GM23338 (cell line): Measurements from ENCODE around the gene GPR39. TPM values are rescaled to one million over a fixed set of nuclear protein-coding genes. Genes with fewer than 3 reads are reported as not detected.

ENCODE experiments used
- ATAC-seq: fragments of 200-7000 bp; cut with Tn5 transposase; 3 replicates; pipeline ENCODE4 v1.9.1; 2020
- DNase-seq: peaks from one replicate; pipeline ENCODE4 v3.0.0-alpha.2; 2015; ENCODE audit warnings: low spot score
- H2AFZ ChIP-seq: fragments of 200-600 bp; sonication (generic); 2 replicates; pipeline ENCODE4 v1.8.0; 2016; ENCODE audit warnings: antibody characterized with exemption, mild to moderate bottlenecking, moderate library complexity
- H3F3A ChIP-seq: fragments of 200-600 bp; sonication (generic); replicated peaks from 2 replicates; pipeline ENCODE4 v1.8.0; 2017; ENCODE audit warnings: antibody characterized with exemption, mixed run types, low read depth
- H3K27ac ChIP-seq: fragments of 200-600 bp; sonication (generic); 2 replicates; pipeline ENCODE4 v1.6.1; 2016; ENCODE audit warnings: low read depth
- H3K27me3 ChIP-seq: fragments of 200-600 bp; sonication (generic); 2 replicates; pipeline ENCODE4 v1.8.0; 2016; ENCODE audit warnings: mild to moderate bottlenecking, mixed run types, moderate library complexity; ENCODE audit not compliant: insufficient read depth
- H3K36me3 ChIP-seq: fragments of 200-600 bp; sonication (generic); 2 replicates; pipeline ENCODE4 v1.8.0; 2016; ENCODE audit warnings: mild to moderate bottlenecking; ENCODE audit not compliant: insufficient read depth
- H3K4me1 ChIP-seq: fragments of 200-600 bp; sonication (generic); 2 replicates; pipeline ENCODE4 v1.8.0; 2016; ENCODE audit warnings: mild to moderate bottlenecking, moderate library complexity; ENCODE audit not compliant: insufficient read depth
- H3K4me2 ChIP-seq: fragments of 200-600 bp; sonication (generic); 2 replicates; pipeline ENCODE4 v1.7.1; 2017; ENCODE audit warnings: mixed run types
- H3K4me3 ChIP-seq: fragments of 200-600 bp; sonication (generic); 2 replicates; pipeline ENCODE4 v1.6.1; 2016; ENCODE audit warnings: mixed run types
- H3K79me2 ChIP-seq: fragments of 200-600 bp; sonication (generic); replicated peaks from 2 replicates; pipeline ENCODE4 v1.8.0; 2017; ENCODE audit warnings: mild to moderate bottlenecking; ENCODE audit not compliant: insufficient read depth
- H3K9me2 ChIP-seq: fragments of 200-600 bp; sonication (generic); 2 replicates; pipeline ENCODE4 v1.8.0; 2017; ENCODE audit not compliant: insufficient read depth
- H4K20me1 ChIP-seq: fragments of 200-600 bp; sonication (generic); replicated peaks from 2 replicates; pipeline ENCODE4 v1.8.0; 2017; ENCODE audit warnings: mild to moderate bottlenecking; ENCODE audit not compliant: insufficient read depth
- H3K27ac Mint-ChIP-seq: 2 replicates; pipeline ENCODE4 v1.8.0; 2020; ENCODE audit warnings: inconsistent platforms, mild to moderate bottlenecking, moderate library complexity, mixed read lengths
- H3K27me3 Mint-ChIP-seq: 3 replicates; pipeline ENCODE4 v1.8.0; 2022; ENCODE audit warnings: low read depth, mild to moderate bottlenecking, moderate library complexity, mixed read lengths, inconsistent platforms; ENCODE audit not compliant: insufficient read depth, poor library complexity
- H3K36me3 Mint-ChIP-seq: 3 replicates; pipeline ENCODE4 v1.8.0; 2021; ENCODE audit warnings: low read depth, mild to moderate bottlenecking, inconsistent platforms, moderate library complexity, mixed read lengths
- H3K4me1 Mint-ChIP-seq: 3 replicates; pipeline ENCODE4 v1.8.0; 2020; ENCODE audit warnings: mild to moderate bottlenecking, inconsistent platforms, mixed read lengths
- H3K4me3 Mint-ChIP-seq: 3 replicates; pipeline ENCODE4 v1.8.0; 2021; ENCODE audit warnings: moderate library complexity, mild to moderate bottlenecking, inconsistent platforms, mixed read lengths
- H3K9me3 Mint-ChIP-seq: 3 replicates; pipeline ENCODE4 v1.8.0; 2020; ENCODE audit warnings: moderate library complexity, mild to moderate bottlenecking, inconsistent platforms, mixed read lengths
- CREB1 ChIP-seq: fragments of 250-450 bp; sonication (Bioruptor Pico); IDR thresholded peaks from 2 replicates; pipeline ENCODE4 v1.5.0; 2020; ENCODE audit warnings: low read depth, mild to moderate bottlenecking, moderate library complexity
- CTCF ChIP-seq, 2 experiments: fragments of 200-600 bp in 1 of 2; sonication (generic) in 1 of 2; conservative IDR thresholded peaks; 2 replicates each; pipeline versions ENCODE4 v1.5.1 to v1.6.1; 2016 to 2017; ENCODE audit warnings: antibody characterized with exemption in 2 of 2, low read depth in 2 of 2, mild to moderate bottlenecking in 2 of 2, moderate library complexity in 1 of 2
- ETS1 ChIP-seq: IDR thresholded peaks from 2 replicates; pipeline ENCODE4 v1.6.1; 2016; ENCODE audit warnings: antibody characterized with exemption
- EZH2 ChIP-seq: fragments of 200-600 bp; sonication (generic); IDR thresholded peaks from one replicate; pipeline ENCODE4 v1.8.0; 2017; ENCODE audit warnings: antibody characterized with exemption, mild to moderate bottlenecking, low read depth; ENCODE audit not compliant: unreplicated experiment
- EZH2phosphoT487 ChIP-seq: fragments of 200-600 bp; sonication (generic); IDR thresholded peaks from one replicate; pipeline ENCODE4 v1.8.1; 2018; ENCODE audit warnings: antibody characterized with exemption; ENCODE audit not compliant: unreplicated experiment
- JUNB ChIP-seq: IDR thresholded peaks from one replicate; pipeline ENCODE4 v1.6.1; 2016; ENCODE audit warnings: antibody characterized with exemption; ENCODE audit not compliant: unreplicated experiment
- NANOG ChIP-seq: IDR thresholded peaks from 2 replicates; pipeline ENCODE4 v1.6.1; 2016; ENCODE audit warnings: antibody characterized with exemption, borderline replicate concordance
- POLR2AphosphoS5 ChIP-seq: IDR thresholded peaks from 2 replicates; pipeline ENCODE4 v1.6.1; 2016; ENCODE audit warnings: antibody characterized with exemption, low read depth
- REST ChIP-seq: IDR thresholded peaks from one replicate; pipeline ENCODE4 v1.6.1; 2018; ENCODE audit warnings: antibody characterized with exemption; ENCODE audit not compliant: unreplicated experiment
- STAT1 ChIP-seq: IDR thresholded peaks from one replicate; pipeline ENCODE4 v1.6.1; 2016; ENCODE audit warnings: antibody characterized with exemption; ENCODE audit not compliant: unreplicated experiment
- ZNF114 ChIP-seq: fragments of 250-450 bp; sonication (Bioruptor Pico); IDR thresholded peaks from 2 replicates; pipeline ENCODE4 v1.5.0; 2020; ENCODE audit warnings: mild to moderate bottlenecking, moderate library complexity
- ZNF331 ChIP-seq: fragments of 250-450 bp; sonication (Bioruptor Pico); IDR thresholded peaks from 2 replicates; pipeline ENCODE4 v1.5.0; 2020; ENCODE audit warnings: low read depth, mild to moderate bottlenecking, moderate library complexity
- polyA plus RNA-seq: library from polyadenylated mRNA; unstranded; fragments of >200 nt; fragmentation: Nextera tagmentation; extraction: Ambion mirVana; gene quantifications from 2 replicates; pipeline ENCODE4 v1.2.1, GENCODE V29; 2016
- total RNA-seq: library from RNA; depleted of rRNA; stranded (reverse); fragments of >200 nt; shearing (Covaris generic); gene quantifications from 2 replicates; pipeline ENCODE4 v1.2.3, GENCODE V29; 2014
- TF ChIP-seq, protein P1 (sequence below): fragments of 250-450 bp; sonication (Bioruptor Pico); IDR thresholded peaks from 2 replicates; pipeline ENCODE4 v1.5.0; 2020; ENCODE audit warnings: mild to moderate bottlenecking, moderate library complexity

Gene GPR39
- total and polyA plus RNA-seq, 2 experiments from 2014 or later = 0.55 to 1.9 TPM

DNA sequence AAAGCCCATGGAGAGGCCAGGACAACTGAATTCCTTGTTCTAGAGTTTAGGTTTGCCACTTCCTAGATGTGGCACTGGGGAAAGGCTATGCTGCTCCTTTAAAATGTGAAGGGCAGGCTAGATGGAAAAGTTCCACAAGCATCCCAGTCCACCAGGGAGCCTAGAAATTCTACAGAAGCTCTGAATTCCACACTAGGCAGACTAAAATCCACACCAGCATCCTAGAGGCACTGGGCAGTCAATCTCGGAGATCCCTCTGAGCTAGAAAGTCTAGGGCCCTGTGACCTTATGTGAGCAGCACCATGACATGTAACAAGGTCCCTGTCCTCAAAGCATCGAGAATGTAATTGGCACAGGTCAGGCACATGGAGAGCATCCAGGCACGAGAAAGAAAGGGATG lies 181.9 kb downstream of the GPR39 start:
- TF ChIP-seq CREB1 (CRISPR knock-in tag) (no peak), POLR2AphosphoS5 (no peak), NANOG (no peak), ETS1 (no peak), JUNB (no peak), REST (no peak), ZNF114 (CRISPR knock-in tag) (no peak), STAT1 (no peak), EZH2 (no peak), ZNF331 (CRISPR knock-in tag) (no peak), CTCF (conservative IDR thresholded peaks at IDR 0.05; ENCODE audit: low read depth in 2 of 2) (no peak), EZH2phosphoT487 (no peak)
- TF ChIP-seq, protein P1, sequence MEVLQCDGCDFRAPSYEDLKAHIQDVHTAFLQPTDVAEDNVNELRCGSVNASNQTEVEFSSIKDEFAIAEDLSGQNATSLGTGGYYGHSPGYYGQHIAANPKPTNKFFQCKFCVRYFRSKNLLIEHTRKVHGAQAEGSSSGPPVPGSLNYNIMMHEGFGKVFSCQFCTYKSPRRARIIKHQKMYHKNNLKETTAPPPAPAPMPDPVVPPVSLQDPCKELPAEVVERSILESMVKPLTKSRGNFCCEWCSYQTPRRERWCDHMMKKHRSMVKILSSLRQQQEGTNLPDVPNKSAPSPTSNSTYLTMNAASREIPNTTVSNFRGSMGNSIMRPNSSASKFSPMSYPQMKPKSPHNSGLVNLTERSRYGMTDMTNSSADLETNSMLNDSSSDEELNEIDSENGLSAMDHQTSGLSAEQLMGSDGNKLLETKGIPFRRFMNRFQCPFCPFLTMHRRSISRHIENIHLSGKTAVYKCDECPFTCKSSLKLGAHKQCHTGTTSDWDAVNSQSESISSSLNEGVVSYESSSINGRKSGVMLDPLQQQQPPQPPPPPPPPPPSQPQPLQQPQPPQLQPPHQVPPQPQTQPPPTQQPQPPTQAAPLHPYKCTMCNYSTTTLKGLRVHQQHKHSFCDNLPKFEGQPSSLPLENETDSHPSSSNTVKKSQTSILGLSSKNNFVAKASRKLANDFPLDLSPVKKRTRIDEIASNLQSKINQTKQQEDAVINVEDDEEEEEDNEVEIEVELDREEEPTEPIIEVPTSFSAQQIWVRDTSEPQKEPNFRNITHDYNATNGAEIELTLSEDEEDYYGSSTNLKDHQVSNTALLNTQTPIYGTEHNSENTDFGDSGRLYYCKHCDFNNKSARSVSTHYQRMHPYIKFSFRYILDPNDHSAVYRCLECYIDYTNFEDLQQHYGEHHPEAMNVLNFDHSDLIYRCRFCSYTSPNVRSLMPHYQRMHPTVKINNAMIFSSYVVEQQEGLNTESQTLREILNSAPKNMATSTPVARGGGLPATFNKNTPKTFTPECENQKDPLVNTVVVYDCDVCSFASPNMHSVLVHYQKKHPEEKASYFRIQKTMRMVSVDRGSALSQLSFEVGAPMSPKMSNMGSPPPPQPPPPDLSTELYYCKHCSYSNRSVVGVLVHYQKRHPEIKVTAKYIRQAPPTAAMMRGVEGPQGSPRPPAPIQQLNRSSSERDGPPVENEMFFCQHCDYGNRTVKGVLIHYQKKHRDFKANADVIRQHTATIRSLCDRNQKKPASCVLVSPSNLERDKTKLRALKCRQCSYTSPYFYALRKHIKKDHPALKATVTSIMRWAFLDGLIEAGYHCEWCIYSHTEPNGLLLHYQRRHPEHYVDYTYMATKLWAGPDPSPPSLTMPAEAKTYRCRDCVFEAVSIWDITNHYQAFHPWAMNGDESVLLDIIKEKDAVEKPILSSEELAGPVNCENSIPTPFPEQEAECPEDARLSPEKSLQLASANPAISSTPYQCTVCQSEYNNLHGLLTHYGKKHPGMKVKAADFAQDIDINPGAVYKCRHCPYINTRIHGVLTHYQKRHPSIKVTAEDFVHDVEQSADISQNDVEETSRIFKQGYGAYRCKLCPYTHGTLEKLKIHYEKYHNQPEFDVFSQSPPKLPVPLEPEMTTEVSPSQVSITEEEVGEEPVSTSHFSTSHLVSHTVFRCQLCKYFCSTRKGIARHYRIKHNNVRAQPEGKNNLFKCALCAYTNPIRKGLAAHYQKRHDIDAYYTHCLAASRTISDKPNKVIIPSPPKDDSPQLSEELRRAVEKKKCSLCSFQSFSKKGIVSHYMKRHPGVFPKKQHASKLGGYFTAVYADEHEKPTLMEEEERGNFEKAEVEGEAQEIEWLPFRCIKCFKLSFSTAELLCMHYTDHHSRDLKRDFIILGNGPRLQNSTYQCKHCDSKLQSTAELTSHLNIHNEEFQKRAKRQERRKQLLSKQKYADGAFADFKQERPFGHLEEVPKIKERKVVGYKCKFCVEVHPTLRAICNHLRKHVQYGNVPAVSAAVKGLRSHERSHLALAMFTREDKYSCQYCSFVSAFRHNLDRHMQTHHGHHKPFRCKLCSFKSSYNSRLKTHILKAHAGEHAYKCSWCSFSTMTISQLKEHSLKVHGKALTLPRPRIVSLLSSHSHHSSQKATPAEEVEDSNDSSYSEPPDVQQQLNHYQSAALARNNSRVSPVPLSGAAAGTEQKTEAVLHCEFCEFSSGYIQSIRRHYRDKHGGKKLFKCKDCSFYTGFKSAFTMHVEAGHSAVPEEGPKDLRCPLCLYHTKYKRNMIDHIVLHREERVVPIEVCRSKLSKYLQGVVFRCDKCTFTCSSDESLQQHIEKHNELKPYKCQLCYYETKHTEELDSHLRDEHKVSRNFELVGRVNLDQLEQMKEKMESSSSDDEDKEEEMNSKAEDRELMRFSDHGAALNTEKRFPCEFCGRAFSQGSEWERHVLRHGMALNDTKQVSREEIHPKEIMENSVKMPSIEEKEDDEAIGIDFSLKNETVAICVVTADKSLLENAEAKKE = no peak
- Mint-ChIP-seq H3K27ac (no peak overlapping the region), H3K27me3 (no peaks in the 10 kb centered on the region), H3K4me3 (no peak overlapping the region), H3K9me3 (no peaks in the 10 kb centered on the region), H3K36me3 (no peaks in the 10 kb centered on the region), H3K4me1 (peaks cover 5% of the 10 kb centered on the region; the same call in 1 of the 3 replicates)
- ATAC-seq (no peak), DNase-seq (no peak)
- H3K36me3 ChIP-seq = no peaks in the 10 kb centered on the region
- H3K9me2 ChIP-seq = peaks cover 11% of the 10 kb centered on the region
- no peak overlapping the region for H3K27ac ChIP-seq
- no peak overlapping the region for H3K4me3 ChIP-seq
- H4K20me1 ChIP-seq = no peaks in the 10 kb centered on the region
- no peaks in the 10 kb centered on the region; the same call in 1 of the 2 replicates for H3K4me1 ChIP-seq
- no peak overlapping the region for H2AFZ ChIP-seq
- H3F3A ChIP-seq = no peaks in the 10 kb centered on the region
- no peaks in the 10 kb centered on the region for H3K79me2 ChIP-seq
- H3K4me2 ChIP-seq = no peak overlapping the region
- no peaks in the 10 kb centered on the region for H3K27me3 ChIP-seq
